BLaER1 treated with 17β-estradiol and CSF1 and Interleukin-3, amounts not matched to agents 10 nM and 100 nM (cell line): ENCODE results near the gene VIPR2.
A peak's percentile ranks its signal among the peaks of the same experiment; 100 is the strongest.

ENCODE experiments used
- H3K27ac ChIP-seq, 11 experiments: shearing (Covaris generic); formaldehyde crosslinking; 2 replicates each; pipeline ENCODE4 v1.8.1; 2022
- H3K27me3 ChIP-seq, 11 experiments: shearing (Covaris generic); formaldehyde crosslinking; 2 replicates each; pipeline ENCODE4 v1.8.1; 2022
- H3K36me3 ChIP-seq, 11 experiments: shearing (Covaris generic); formaldehyde crosslinking; 2 replicates each; pipeline ENCODE4 v1.8.1; 2022
- H3K4me1 ChIP-seq, 10 experiments: shearing (Covaris generic); formaldehyde crosslinking; 2 replicates each; pipeline ENCODE4 v1.8.1; 2022
- H3K4me2 ChIP-seq, 11 experiments: shearing (Covaris generic); formaldehyde crosslinking; 2 replicates each; pipeline ENCODE4 v1.8.1; 2022
- H3K4me3 ChIP-seq, 10 experiments: shearing (Covaris generic); formaldehyde crosslinking; 2 replicates each; pipeline ENCODE4 v1.8.1; 2022
- H3K9ac ChIP-seq, 11 experiments: shearing (Covaris generic); formaldehyde crosslinking; 2 replicates each; pipeline ENCODE4 v1.8.1; 2022
- H3K9me3 ChIP-seq, 11 experiments: shearing (Covaris generic); formaldehyde crosslinking; replicated peaks in 1 of 11; 2 replicates each; pipeline ENCODE4 v1.8.1; 2022
- H4K20me1 ChIP-seq, 11 experiments: shearing (Covaris generic); formaldehyde crosslinking; 2 replicates each; pipeline ENCODE4 v1.8.1; 2022
- Cebpa-rat ChIP-seq, 11 experiments: shearing (Covaris generic); IDR thresholded peaks; 2 replicates each; pipeline ENCODE4 v1.8.1; 2022

Gene VIPR2

DNA sequence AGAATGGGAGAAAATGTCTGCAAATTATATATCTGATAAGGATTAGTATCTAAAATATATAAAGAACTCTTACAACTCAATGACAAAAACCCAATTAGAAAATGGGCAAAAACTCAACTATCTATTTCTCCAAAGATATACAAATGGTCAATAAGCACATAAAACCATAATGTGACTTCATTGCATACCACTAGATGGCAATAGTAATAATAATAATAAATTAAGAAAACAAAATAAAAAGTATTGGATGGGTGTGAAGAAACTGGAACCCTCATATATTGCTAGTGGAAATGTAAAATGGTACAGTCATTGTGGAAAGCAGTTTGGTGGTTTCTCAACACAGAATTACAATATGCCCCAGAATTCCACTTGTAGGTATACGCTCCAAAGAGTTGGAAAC is 98.8 kb downstream of the VIPR2 start:
- 0 out of 22 replicates have a peak, but pooled peaks cover 0 to 2% (median 0%) of the 10 kb centered on the region in 11 experiments for H3K36me3 ChIP-seq

DNA sequence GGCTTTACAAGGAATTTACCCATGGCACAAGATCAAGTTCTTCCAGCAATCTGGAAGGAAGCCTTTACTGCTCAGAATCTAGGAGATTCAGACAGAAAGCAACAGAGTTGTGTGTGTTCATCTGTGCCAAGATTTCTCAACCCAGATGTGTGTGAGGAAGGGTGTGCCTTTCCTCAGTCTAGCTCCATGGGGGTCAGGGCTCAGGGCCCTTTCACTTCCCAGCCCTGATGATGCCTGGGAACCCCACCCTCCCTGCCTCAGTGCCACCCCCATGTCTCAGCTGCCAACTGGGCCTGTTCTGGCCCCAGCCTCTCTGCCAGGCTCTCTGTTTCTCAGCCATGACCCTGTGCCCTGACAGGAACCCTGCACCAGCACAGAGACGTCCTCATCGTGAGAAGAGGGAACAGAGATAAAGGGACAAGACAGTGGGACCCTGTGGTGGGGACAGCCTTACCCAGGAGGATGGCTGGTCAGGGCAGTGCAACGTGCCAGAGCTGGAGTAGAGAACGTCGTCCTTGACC is 102.0 kb downstream of the VIPR2 start:
- no peak overlapping the region for H3K27ac ChIP-seq
- no peaks in the 10 kb centered on the region; a peak in 2 of 22 replicates for H3K27me3 ChIP-seq
- no peak overlapping the region for H3K9ac ChIP-seq
- H3K9me3 ChIP-seq = peaks cover 10 to 17% (median 12%) of the 10 kb centered on the region in 11 experiments
- H3K36me3 ChIP-seq = 0 out of 22 replicates have a peak, but pooled peaks cover 0 to 2% (median 0%) of the 10 kb centered on the region in 11 experiments
- TF ChIP-seq Cebpa-rat (IDR thresholded peaks at IDR 0.05) = no peak
- H3K4me1 ChIP-seq = peaks cover 0 to 50% (median 47%) of the 10 kb centered on the region in 10 experiments; a peak in 15 of 20 replicates
- no peaks in the 10 kb centered on the region for H4K20me1 ChIP-seq
- H3K4me3 ChIP-seq = no peak overlapping the region
- H3K4me2 ChIP-seq = peak overlapping the region in 7 of 11 experiments; percentile 29 to 79 (median 59); a peak in 8 of 22 replicates

More for the DNA sequence above, 98.8 kb downstream of the VIPR2 start:
- H3K4me1 ChIP-seq = peaks cover 0 to 47% (median 37%) of the 10 kb centered on the region in 10 experiments; a peak in 15 of 20 replicates
- no peak overlapping the region for H3K27ac ChIP-seq
- H3K4me3 ChIP-seq = no peak overlapping the region
- H3K4me2 ChIP-seq = no peak overlapping the region
- no peaks in the 10 kb centered on the region for H4K20me1 ChIP-seq
- no peak overlapping the region for H3K9ac ChIP-seq
- TF ChIP-seq Cebpa-rat (IDR thresholded peaks at IDR 0.05) = no peak
- H3K9me3 ChIP-seq = peaks cover 13 to 28% (median 18%) of the 10 kb centered on the region in 11 experiments
- H3K27me3 ChIP-seq = peaks cover 13 to 18% (median 17%) of the 10 kb centered on the region in 11 experiments; a peak in 21 of 22 replicates

DNA sequence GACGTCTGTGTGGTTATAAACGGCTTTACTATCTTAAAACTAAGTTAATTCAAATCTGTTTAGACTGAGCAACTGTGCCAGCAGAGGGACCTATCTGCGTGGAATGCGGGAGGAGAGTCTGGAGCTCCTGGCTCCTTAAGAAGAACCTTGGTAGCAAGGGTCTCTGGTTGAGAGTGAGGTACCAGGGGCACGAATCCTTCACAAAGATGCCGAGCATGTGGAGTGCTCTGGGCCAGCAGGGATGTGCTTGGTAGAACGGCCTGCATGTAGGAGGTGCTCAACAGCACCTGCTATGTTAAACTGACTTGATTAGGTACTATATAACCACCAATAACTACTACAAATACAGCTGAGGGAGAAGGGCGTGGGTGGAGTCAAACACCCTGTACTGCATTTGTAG is 102.6 kb downstream of the VIPR2 start:
- no peaks in the 10 kb centered on the region; a peak in 1 of 22 replicates for H3K27me3 ChIP-seq
- no peaks in the 10 kb centered on the region for H4K20me1 ChIP-seq
- peak overlapping the region in 9 of 11 experiments; percentile 4 to 79 (median 59); a peak in 14 of 22 replicates for H3K4me2 ChIP-seq
- H3K4me1 ChIP-seq = peaks cover 0 to 53% (median 50%) of the 10 kb centered on the region in 10 experiments; a peak in 16 of 20 replicates
- TF ChIP-seq Cebpa-rat (IDR thresholded peaks at IDR 0.05) = no peak
- H3K4me3 ChIP-seq = no peak overlapping the region
- no peak overlapping the region for H3K9ac ChIP-seq
- H3K27ac ChIP-seq = no peak overlapping the region
- peaks cover 10 to 17% (median 12%) of the 10 kb centered on the region in 11 experiments for H3K9me3 ChIP-seq
- H3K36me3 ChIP-seq = 0 out of 22 replicates have a peak, but pooled peaks cover 0 to 2% (median 0%) of the 10 kb centered on the region in 11 experiments

GRCh38 chr7:159040912-159041711 is 103.6 kb downstream of the VIPR2 start:
- peaks cover 10 to 17% (median 12%) of the 10 kb centered on the region in 11 experiments for H3K9me3 ChIP-seq
- no peaks in the 10 kb centered on the region for H4K20me1 ChIP-seq
- peak overlapping the region in 10 of 11 experiments; percentile 0 to 79 (median 58); a peak in 17 of 22 replicates for H3K4me2 ChIP-seq
- 0 out of 22 replicates have a peak, but pooled peaks cover 0 to 2% (median 0%) of the 10 kb centered on the region in 11 experiments for H3K36me3 ChIP-seq
- TF ChIP-seq Cebpa-rat (IDR thresholded peaks at IDR 0.05) = no peak
- H3K9ac ChIP-seq = no peak overlapping the region
- peak overlapping the region in 1 of 10 experiments; percentile 19; a peak in 2 of 20 replicates for H3K4me3 ChIP-seq
- no peaks in the 10 kb centered on the region; a peak in 1 of 22 replicates for H3K27me3 ChIP-seq
- H3K27ac ChIP-seq = no peak overlapping the region
- H3K4me1 ChIP-seq = peaks cover 0 to 63% (median 58%) of the 10 kb centered on the region in 10 experiments; a peak in 16 of 20 replicates

GRCh38 chr7:159040146-159040545 is 104.5 kb downstream of the VIPR2 start:
- H3K9ac ChIP-seq = no peak overlapping the region
- H4K20me1 ChIP-seq = no peaks in the 10 kb centered on the region
- peaks cover 10 to 17% (median 12%) of the 10 kb centered on the region in 11 experiments for H3K9me3 ChIP-seq
- 0 out of 22 replicates have a peak, but pooled peaks cover 0 to 2% (median 0%) of the 10 kb centered on the region in 11 experiments for H3K36me3 ChIP-seq
- H3K4me2 ChIP-seq = peak overlapping the region in 8 of 11 experiments; percentile 29 to 79 (median 64); a peak in 14 of 22 replicates
- no peak overlapping the region for H3K4me3 ChIP-seq
- peaks cover 0 to 8% (median 0%) of the 10 kb centered on the region in 11 experiments; a peak in 7 of 22 replicates for H3K27me3 ChIP-seq
- H3K4me1 ChIP-seq = peaks cover 0 to 72% (median 68%) of the 10 kb centered on the region in 10 experiments; a peak in 19 of 20 replicates
- TF ChIP-seq Cebpa-rat (IDR thresholded peaks at IDR 0.05) = no peak
- no peak overlapping the region for H3K27ac ChIP-seq

GRCh38 chr7:159039716-159040115 is 105.0 kb downstream of the VIPR2 start:
- no peaks in the 10 kb centered on the region for H4K20me1 ChIP-seq
- H3K4me2 ChIP-seq = peak overlapping the region in 8 of 11 experiments; percentile 29 to 79 (median 64); a peak in 12 of 22 replicates
- no peak overlapping the region for H3K27ac ChIP-seq
- H3K9me3 ChIP-seq = peaks cover 10 to 17% (median 12%) of the 10 kb centered on the region in 11 experiments
- H3K4me3 ChIP-seq = no peak overlapping the region
- peaks cover 0 to 12% (median 0%) of the 10 kb centered on the region in 11 experiments; a peak in 8 of 22 replicates for H3K27me3 ChIP-seq
- 0 out of 22 replicates have a peak, but pooled peaks cover 0 to 2% (median 0%) of the 10 kb centered on the region in 11 experiments for H3K36me3 ChIP-seq
- H3K9ac ChIP-seq = no peak overlapping the region
- peaks cover 0 to 77% (median 72%) of the 10 kb centered on the region in 10 experiments; a peak in 19 of 20 replicates for H3K4me1 ChIP-seq
- TF ChIP-seq Cebpa-rat (IDR thresholded peaks at IDR 0.05) = no peak

DNA sequence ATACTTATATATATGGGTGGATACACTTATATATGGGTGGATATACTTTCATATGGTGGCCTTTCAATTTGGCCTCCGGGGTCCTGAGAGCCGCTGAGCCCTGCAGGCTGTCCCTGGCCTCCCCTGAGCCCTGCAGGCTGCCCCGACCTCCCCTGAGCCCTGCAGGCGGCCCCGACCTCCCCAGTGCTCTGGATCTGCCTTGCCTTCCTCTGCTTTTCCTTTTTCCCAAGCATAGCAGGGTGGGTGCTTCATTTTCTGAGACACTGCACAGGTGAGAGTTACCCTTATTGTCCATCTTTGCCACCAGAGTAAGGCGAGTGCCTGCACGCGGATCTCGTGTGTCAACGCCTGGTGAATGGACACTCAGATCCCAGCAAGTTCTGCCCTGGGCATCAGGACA is 106.6 kb downstream of the VIPR2 start:
- Histone ChIP-seq H3K4me1 (peaks cover 0 to 89% (median 84%) of the 10 kb centered on the region in 10 experiments; a peak in 19 of 20 replicates), H3K4me2 (peak overlapping the region in 8 of 11 experiments; percentile 3 to 79 (median 64); a peak in 12 of 22 replicates), H3K27ac (no peak overlapping the region), H4K20me1 (no peaks in the 10 kb centered on the region; a peak in 1 of 22 replicates), H3K36me3 (no peaks in the 10 kb centered on the region), H3K9me3 (peaks cover 0 to 8% (median under 1%) of the 10 kb centered on the region in 11 experiments; a peak in 6 of 22 replicates), H3K4me3 (no peak overlapping the region), H3K27me3 (peaks cover 0 to 24% (median 0%) of the 10 kb centered on the region in 11 experiments; a peak in 8 of 22 replicates), H3K9ac (no peak overlapping the region)
- TF ChIP-seq Cebpa-rat (IDR thresholded peaks at IDR 0.05) = no peak

- peak overlapping the region in 9 of 11 experiments; percentile 5 to 78 (median 41); a peak in 14 of 22 replicates for H3K4me2 ChIP-seq
- H3K4me1 ChIP-seq = peaks cover 0 to 86% (median 78%) of the 10 kb centered on the region in 10 experiments; a peak in 19 of 20 replicates
- H3K9me3 ChIP-seq = peaks cover 0 to 8% (median 0%) of the 10 kb centered on the region in 11 experiments; a peak in 4 of 22 replicates
- no peaks in the 10 kb centered on the region for H3K36me3 ChIP-seq
- no peak overlapping the region for H3K27ac ChIP-seq
- peaks cover 0 to 27% (median 4%) of the 10 kb centered on the region in 11 experiments; a peak in 16 of 22 replicates for H3K27me3 ChIP-seq
- TF ChIP-seq Cebpa-rat (IDR thresholded peaks at IDR 0.05) = no peak
- H3K4me3 ChIP-seq = no peak overlapping the region
- peaks cover 0 to 3% (median 0%) of the 10 kb centered on the region in 11 experiments; a peak in 1 of 22 replicates for H4K20me1 ChIP-seq
- H3K9ac ChIP-seq = no peak overlapping the region
Observed at GRCh38 chr7:159036916-159037605, 107.6 kb downstream of the VIPR2 start.
